Choroid plexus epithelial cell (primary cell): ENCODE measurements around the gene EIF2B2.

Source experiments
- DNase-seq: peaks from one replicate; pipeline ENCODE4 v3.0.0-alpha.2; 2010; ENCODE audit warnings: low read depth
- H3K4me3 ChIP-seq: 2 replicates; pipeline ENCODE4 v1.5.1; 2011; ENCODE audit warnings: low read depth, mild to moderate bottlenecking, control low read depth, low read length, moderate library complexity
- CTCF ChIP-seq: conservative IDR thresholded peaks from 2 replicates; pipeline ENCODE4 v1.5.1; 2011; ENCODE audit warnings: low read depth, mild to moderate bottlenecking, control low read depth, inconsistent platforms, low read length, moderate library complexity

Gene EIF2B2

GRCh38 chr14:74973905-74974363 lies 28.8 kb upstream of the EIF2B2 start:
- no peak overlapping the region for H3K4me3 ChIP-seq
- DNase-seq = no peak
- no peak for TF ChIP-seq CTCF

GRCh38 chr14:74974364-74975058 lies 28.2 kb upstream of the EIF2B2 start:
- no peak for TF ChIP-seq CTCF
- DNase-seq = peak; percentile 61

GRCh38 chr14:74975059-74975810 lies 27.5 kb upstream of the EIF2B2 start:
- H3K4me3 ChIP-seq = no peak overlapping the region
- DNase-seq = peak; percentile 52
- TF ChIP-seq CTCF = no peak

More at GRCh38 chr14:74974364-74975058, 28.2 kb upstream of the EIF2B2 start:
- H3K4me3 ChIP-seq = no peak overlapping the region

- no peak for DNase-seq
- no peak overlapping the region for H3K4me3 ChIP-seq
- TF ChIP-seq CTCF = no peak
Observed at GRCh38 chr14:74976264-74977113, 26.2 kb upstream of the EIF2B2 start.

GRCh38 chr14:74977164-74977900 lies 25.4 kb upstream of the EIF2B2 start:
- no peak for TF ChIP-seq CTCF
- no peak for DNase-seq
- no peak overlapping the region for H3K4me3 ChIP-seq

GRCh38 chr14:74977901-74978385 lies 24.8 kb upstream of the EIF2B2 start:
- TF ChIP-seq CTCF = no peak
- H3K4me3 ChIP-seq = no peak overlapping the region
- DNase-seq = peak; percentile 13
